Measurements from ENCODE around the gene STON2. TPM values are rescaled to one million over a fixed set of nuclear protein-coding genes. Genes with fewer than 3 reads are reported as not detected.

Gene STON2
- total RNA-seq, 1 experiment from 2014 or later: 9.1 TPM

DNA sequence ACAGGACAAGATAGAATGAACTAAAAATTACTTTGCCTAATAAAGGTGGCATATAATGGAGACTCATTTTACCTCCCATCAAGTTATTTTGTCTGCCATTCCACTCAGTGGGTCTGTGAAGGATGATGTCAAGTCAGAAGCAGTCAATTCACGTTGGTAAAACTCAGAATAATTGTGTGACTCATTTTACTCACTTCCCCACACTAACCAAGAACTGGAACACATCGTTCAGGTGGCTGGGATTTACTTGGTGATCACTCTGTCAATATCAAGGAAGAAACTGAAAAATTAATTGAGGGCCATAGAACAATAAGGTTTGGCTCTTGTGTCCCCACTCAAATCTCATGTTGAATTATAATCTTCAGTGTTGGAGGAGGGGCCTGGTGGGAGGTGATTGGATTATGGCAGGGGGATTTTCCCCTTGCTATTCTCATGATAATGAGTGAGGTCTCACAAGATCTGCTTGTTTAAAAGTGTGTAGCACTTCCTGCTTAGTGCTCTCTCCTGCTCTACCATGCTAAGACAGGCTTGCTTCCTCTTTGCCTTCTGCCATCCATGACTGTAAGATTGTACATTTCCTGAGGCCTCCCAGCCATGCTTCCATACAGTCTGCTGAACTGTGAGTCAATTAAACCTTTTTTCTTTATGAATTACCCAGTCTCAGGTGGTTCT lies 143.7 kb downstream of the STON2 start:
- no peak overlapping the region for H3K4me3 ChIP-seq
- CTCF ChIA-PET: no interaction called here
- H3K9me3 ChIP-seq (ENCODE audit: insufficient read depth, low read depth): no peaks in the 10 kb centered on the region
- no peaks in the 10 kb centered on the region for H3K9me2 ChIP-seq (ENCODE audit: insufficient read depth)
- no peak overlapping the region for H3K27ac ChIP-seq
- TF ChIP-seq, protein P1, sequence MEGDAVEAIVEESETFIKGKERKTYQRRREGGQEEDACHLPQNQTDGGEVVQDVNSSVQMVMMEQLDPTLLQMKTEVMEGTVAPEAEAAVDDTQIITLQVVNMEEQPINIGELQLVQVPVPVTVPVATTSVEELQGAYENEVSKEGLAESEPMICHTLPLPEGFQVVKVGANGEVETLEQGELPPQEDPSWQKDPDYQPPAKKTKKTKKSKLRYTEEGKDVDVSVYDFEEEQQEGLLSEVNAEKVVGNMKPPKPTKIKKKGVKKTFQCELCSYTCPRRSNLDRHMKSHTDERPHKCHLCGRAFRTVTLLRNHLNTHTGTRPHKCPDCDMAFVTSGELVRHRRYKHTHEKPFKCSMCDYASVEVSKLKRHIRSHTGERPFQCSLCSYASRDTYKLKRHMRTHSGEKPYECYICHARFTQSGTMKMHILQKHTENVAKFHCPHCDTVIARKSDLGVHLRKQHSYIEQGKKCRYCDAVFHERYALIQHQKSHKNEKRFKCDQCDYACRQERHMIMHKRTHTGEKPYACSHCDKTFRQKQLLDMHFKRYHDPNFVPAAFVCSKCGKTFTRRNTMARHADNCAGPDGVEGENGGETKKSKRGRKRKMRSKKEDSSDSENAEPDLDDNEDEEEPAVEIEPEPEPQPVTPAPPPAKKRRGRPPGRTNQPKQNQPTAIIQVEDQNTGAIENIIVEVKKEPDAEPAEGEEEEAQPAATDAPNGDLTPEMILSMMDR (conservative IDR thresholded peaks at IDR 0.05): no peak
- TF ChIP-seq EZH2 (IDR thresholded peaks at IDR 0.05; ENCODE audit: low read depth): no peak
- no TSS peak for BruUV-seq (replicated peaks)
- no peaks in the 10 kb centered on the region for H3K79me2 ChIP-seq (ENCODE audit: low read depth)
- H4K20me1 ChIP-seq (ENCODE audit: insufficient read depth): no peaks in the 10 kb centered on the region
- H3K27me3 ChIP-seq (ENCODE audit: insufficient read depth, low read depth): no peaks in the 10 kb centered on the region
- no peak overlapping the region for H3K4me2 ChIP-seq
- no peaks in the 10 kb centered on the region for H3K36me3 ChIP-seq (ENCODE audit: low read depth)
- intact Hi-C loops (cut with micrococcal nuclease; ENCODE audit: unreplicated experiment): no loop called here
- H3F3A ChIP-seq (ENCODE audit: insufficient read depth, low read depth): no peaks in the 10 kb centered on the region
- DNase-seq: no peak
- H2AFZ ChIP-seq: no peak overlapping the region
- no peaks in the 10 kb centered on the region for H3K4me1 ChIP-seq (replicated peaks; ENCODE audit: insufficient read depth)
- POLR2A ChIA-PET (ENCODE audit: unreplicated experiment): no interaction called here

DNA sequence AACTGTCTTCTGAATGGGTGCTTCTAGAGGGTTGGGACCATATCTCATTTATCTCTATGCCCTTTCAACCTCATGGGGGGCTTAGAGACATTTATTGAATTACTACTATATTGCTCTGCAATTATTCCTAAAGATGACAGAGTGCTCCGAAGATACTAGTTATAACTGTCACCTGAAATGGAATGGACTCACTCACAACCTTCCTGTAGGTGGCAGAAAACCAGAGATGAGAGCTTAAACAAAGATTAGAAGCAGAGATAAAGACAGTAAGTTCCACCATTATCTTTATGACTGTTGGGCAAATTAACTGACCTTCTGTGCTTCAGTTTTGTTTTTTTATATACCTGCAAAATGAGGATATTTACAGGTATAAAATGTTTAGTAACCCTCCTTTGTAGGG lies 147.8 kb downstream of the STON2 start:
- TF ChIP-seq, protein P1 (conservative IDR thresholded peaks at IDR 0.05): no peak
- no peak for TF ChIP-seq EZH2 (IDR thresholded peaks at IDR 0.05; ENCODE audit: low read depth)
- Histone ChIP-seq H3K27me3 (ENCODE audit: insufficient read depth, low read depth) (no peaks in the 10 kb centered on the region), H3K4me1 (replicated peaks; ENCODE audit: insufficient read depth) (no peaks in the 10 kb centered on the region), H3K9me3 (ENCODE audit: insufficient read depth, low read depth) (no peaks in the 10 kb centered on the region), H3K79me2 (ENCODE audit: low read depth) (no peaks in the 10 kb centered on the region), H3F3A (ENCODE audit: insufficient read depth, low read depth) (no peaks in the 10 kb centered on the region), H3K9me2 (ENCODE audit: insufficient read depth) (no peaks in the 10 kb centered on the region), H2AFZ (no peak overlapping the region), H3K36me3 (ENCODE audit: low read depth) (no peaks in the 10 kb centered on the region), H3K27ac (no peak overlapping the region), H3K4me3 (no peak overlapping the region), H3K4me2 (no peak overlapping the region), H4K20me1 (ENCODE audit: insufficient read depth) (no peaks in the 10 kb centered on the region)
- ChIA-PET POLR2A (ENCODE audit: unreplicated experiment) (no interaction called here), CTCF (no interaction called here)
- intact Hi-C loops (cut with micrococcal nuclease; ENCODE audit: unreplicated experiment): no loop called here
- no TSS peak for BruUV-seq (replicated peaks)
- no peak for DNase-seq

DNA sequence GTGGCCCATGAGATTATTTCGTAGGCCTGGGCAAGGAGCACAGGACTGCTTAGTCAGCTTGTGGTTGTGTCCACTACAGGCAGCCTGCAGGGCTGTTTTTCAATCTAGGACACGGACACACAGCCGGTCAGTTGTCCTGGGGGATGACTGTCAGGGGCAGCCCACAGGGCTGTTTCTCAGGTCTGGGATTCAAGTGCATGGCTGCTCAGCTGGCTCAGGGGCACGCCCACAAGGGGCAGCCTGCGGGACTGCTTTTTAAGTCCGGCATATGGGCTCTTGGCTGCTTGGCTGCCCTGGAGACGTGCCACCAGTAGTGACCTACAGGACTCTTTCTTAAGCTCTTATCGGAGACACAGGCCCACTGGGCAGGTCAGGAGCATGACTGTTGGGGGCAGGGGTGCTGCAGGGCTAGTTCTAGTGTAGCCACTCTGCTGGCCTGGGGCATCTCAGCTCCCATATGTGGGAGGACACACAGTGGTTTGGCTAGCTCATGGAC lies 152.8 kb downstream of the STON2 start:
- Histone ChIP-seq H3K27ac (no peak overlapping the region), H3K4me2 (no peak overlapping the region), H3K9me2 (ENCODE audit: insufficient read depth) (no peaks in the 10 kb centered on the region), H3K27me3 (ENCODE audit: insufficient read depth, low read depth) (no peaks in the 10 kb centered on the region), H4K20me1 (ENCODE audit: insufficient read depth) (no peaks in the 10 kb centered on the region), H3K4me1 (replicated peaks; ENCODE audit: insufficient read depth) (no peaks in the 10 kb centered on the region), H3K4me3 (no peak overlapping the region), H3K9me3 (ENCODE audit: insufficient read depth, low read depth) (no peaks in the 10 kb centered on the region; the same call in 1 of the 2 replicates), H3K36me3 (ENCODE audit: low read depth) (no peaks in the 10 kb centered on the region), H2AFZ (no peak overlapping the region), H3K79me2 (ENCODE audit: low read depth) (no peaks in the 10 kb centered on the region), H3F3A (ENCODE audit: insufficient read depth, low read depth) (no peaks in the 10 kb centered on the region)
- ChIA-PET POLR2A (ENCODE audit: unreplicated experiment) (no interaction called here), CTCF (no interaction called here)
- intact Hi-C loops (cut with micrococcal nuclease; ENCODE audit: unreplicated experiment): no loop called here
- DNase-seq: peak; percentile 29 to 62
- BruUV-seq (replicated peaks): no TSS peak
- TF ChIP-seq, protein P1 (conservative IDR thresholded peaks at IDR 0.05): no peak
- no peak for TF ChIP-seq EZH2 (IDR thresholded peaks at IDR 0.05; ENCODE audit: low read depth)
